Measurements from ENCODE around the gene ARID4B.

- no peak for TF ChIP-seq CTCF (conservative IDR thresholded peaks at IDR 0.05 in 1 of 2, IDR thresholded peaks at IDR 0.05 in 1 of 2; ENCODE audit: extremely low read depth in 1 of 2, insufficient read depth in 1 of 2, low read depth in 1 of 2, low read length in 2 of 2)
- TF ChIP-seq EZH2 (IDR thresholded peaks at IDR 0.05; ENCODE audit: borderline replicate concordance, low read length), result no peak
Measured at GRCh38 chr1:235176486-235176885, 151.5 kb downstream of the ARID4B start.

Data from mammary epithelial cell (primary cell).